Spleen (tissue), 7 donors: Measurements from ENCODE around the gene SIK1.
"Not testable (repeated sequence)": the region's sequence is repeated elsewhere in the genome, so short reads cannot be mapped to it uniquely, and the experiment has no call there.

Experiments used
- CTCF ChIP-seq, 11 experiments: fragments of 200-600 bp in 7 of 11; fragments of 450-650 bp in 4 of 11; sonication (generic) in 4 of 11; IDR thresholded peaks in 8 of 11; conservative IDR thresholded peaks in 3 of 11; 1 replicate in 7 of 11; 2 replicates in 4 of 11; pipeline versions ENCODE4 v1.4.0 to v1.8.0; 2016 to 2021; ENCODE audit warnings: antibody characterized with exemption in 11 of 11, inconsistent platforms in 4 of 11, mild to moderate bottlenecking in 1 of 11
- POLR2A ChIP-seq, 3 donors: fragments of 450-650 bp; IDR thresholded peaks; one replicate each; pipeline ENCODE4 v1.5.1; 2017; ENCODE audit warnings: antibody characterized with exemption in 3 of 3, mild to moderate bottlenecking in 1 of 3
- donor health status: DM: no; HTN: no; CAD: no; lungs with moderate emphysema.
- donor health status: DM: no; HTN: no; CAD: no.
- donor health status: DM: no; HTN: no; CAD: no.

GRCh38 chr21:43398000-43398399 is 28.9 kb downstream of the SIK1 start:
- not testable (repeated sequence) for TF ChIP-seq CTCF (IDR thresholded peaks at IDR 0.05 in 8 of 11, conservative IDR thresholded peaks at IDR 0.05 in 3 of 11); POLR2A (IDR thresholded peaks at IDR 0.05)
